BE2C (cell line): ENCODE measurements around the gene EHD1.

Experiments used
- DNase-seq: peaks from one replicate; pipeline ENCODE4 v3.0.0-alpha.2; 2020
- H3K27me3 ChIP-seq: fragments of 250-450 bp; sonication (Bioruptor Pico); 2 replicates; pipeline ENCODE4 v1.5.1; 2020; ENCODE audit warnings: mild to moderate bottlenecking
- H3K36me3 ChIP-seq: fragments of 250-450 bp; sonication (Bioruptor Pico); 2 replicates; pipeline ENCODE4 v1.5.1; 2020; ENCODE audit warnings: mild to moderate bottlenecking
- H3K4me1 ChIP-seq: fragments of 250-450 bp; sonication (Bioruptor Pico); 2 replicates; pipeline ENCODE4 v1.5.1; 2020
- H3K4me3 ChIP-seq: 2 replicates; pipeline ENCODE4 v1.5.1; 2011; ENCODE audit warnings: low read depth, low read length
- H3K9me3 ChIP-seq: fragments of 250-450 bp; sonication (Bioruptor Pico); 2 replicates; pipeline ENCODE4 v1.5.1; 2020
- CTCF ChIP-seq: IDR thresholded peaks from 2 replicates; pipeline ENCODE4 v1.5.1; 2012; ENCODE audit warnings: mild to moderate bottlenecking, low read depth, low read length

Gene EHD1

GRCh38 chr11:64923151-64923661 is 44.8 kb upstream of the EHD1 start:
- H3K36me3 ChIP-seq = no peaks in the 10 kb centered on the region
- H3K9me3 ChIP-seq = no peaks in the 10 kb centered on the region
- DNase-seq = no peak
- no peaks in the 10 kb centered on the region for H3K4me1 ChIP-seq
- no peak overlapping the region for H3K4me3 ChIP-seq
- no peak for TF ChIP-seq CTCF
- no peaks in the 10 kb centered on the region for H3K27me3 ChIP-seq

DNA sequence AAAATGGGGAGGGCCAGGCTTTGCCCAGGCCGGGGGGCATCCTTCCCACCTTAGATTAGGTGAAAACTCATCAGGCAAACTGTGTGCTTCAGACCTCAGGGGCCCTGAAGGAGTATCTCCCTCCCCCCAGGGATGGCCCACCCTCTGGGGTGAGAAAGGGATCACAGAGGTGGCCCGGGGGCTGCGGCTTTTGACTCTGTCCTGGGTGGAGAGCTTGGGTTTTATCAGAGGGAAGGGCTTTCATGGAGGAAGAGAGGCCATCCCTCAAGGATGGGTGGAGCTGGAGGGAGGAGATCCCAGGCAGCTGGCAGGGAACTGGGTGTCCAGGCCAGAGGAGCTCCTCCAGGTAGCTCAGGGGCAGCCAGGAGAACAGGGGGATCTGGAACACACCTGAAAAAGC is 43.0 kb upstream of the EHD1 start:
- Histone ChIP-seq H3K36me3 (no peaks in the 10 kb centered on the region), H3K4me3 (no peak overlapping the region), H3K9me3 (no peaks in the 10 kb centered on the region), H3K4me1 (no peaks in the 10 kb centered on the region), H3K27me3 (no peaks in the 10 kb centered on the region)
- no peak for DNase-seq
- TF ChIP-seq CTCF = no peak

DNA sequence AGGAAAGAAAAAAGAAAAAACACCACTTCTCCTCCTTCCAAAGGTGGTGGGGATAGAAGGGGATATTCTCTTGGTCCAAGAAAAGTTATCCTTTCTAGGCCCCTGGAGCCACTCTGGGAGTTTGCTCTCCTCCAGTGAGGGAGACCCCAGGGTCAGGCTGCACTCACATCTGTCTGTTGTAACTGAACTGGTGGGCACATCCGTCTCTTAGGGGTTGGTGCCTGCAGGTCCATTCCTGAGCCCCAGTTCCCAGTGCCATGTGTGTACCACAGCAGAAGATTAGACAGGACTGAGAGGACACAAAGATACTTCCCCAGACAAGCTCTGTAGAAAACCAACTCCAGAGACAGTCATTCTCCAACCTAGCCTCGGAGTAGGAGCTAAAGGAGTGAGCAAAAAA is 41.7 kb upstream of the EHD1 start:
- H3K36me3 ChIP-seq = no peaks in the 10 kb centered on the region
- H3K9me3 ChIP-seq = no peaks in the 10 kb centered on the region
- no peak for TF ChIP-seq CTCF
- H3K4me1 ChIP-seq = no peaks in the 10 kb centered on the region
- no peaks in the 10 kb centered on the region for H3K27me3 ChIP-seq
- no peak for DNase-seq
- H3K4me3 ChIP-seq = no peak overlapping the region

GRCh38 chr11:64919627-64920026 is 41.2 kb upstream of the EHD1 start:
- Histone ChIP-seq H3K4me3 (no peak overlapping the region), H3K9me3 (no peaks in the 10 kb centered on the region), H3K36me3 (no peaks in the 10 kb centered on the region), H3K4me1 (no peaks in the 10 kb centered on the region), H3K27me3 (no peaks in the 10 kb centered on the region)
- TF ChIP-seq CTCF = no peak
- no peak for DNase-seq

DNA sequence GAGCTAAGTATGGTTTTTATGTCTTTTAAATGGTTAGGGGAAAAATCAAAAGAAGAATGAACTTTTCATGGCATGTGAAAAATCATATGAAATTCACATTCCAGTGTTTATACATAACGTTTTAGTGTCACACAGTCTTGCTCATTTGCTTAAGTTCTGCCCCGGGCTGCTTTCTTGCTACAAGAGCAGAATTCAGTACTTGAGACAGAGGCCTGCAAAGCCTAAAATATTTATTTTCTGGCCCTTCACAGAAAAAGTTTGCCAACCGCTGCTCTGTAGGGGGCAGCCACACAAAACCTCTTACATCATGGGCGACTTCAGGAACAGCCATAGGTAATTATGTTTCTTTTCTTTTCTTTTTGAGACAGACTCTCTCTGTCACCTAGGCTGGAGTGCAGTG is 39.6 kb upstream of the EHD1 start:
- TF ChIP-seq CTCF = peak; percentile 20; the same call in 1 of the 2 replicates
- H3K4me1 ChIP-seq = no peaks in the 10 kb centered on the region
- H3K27me3 ChIP-seq = no peaks in the 10 kb centered on the region
- no peaks in the 10 kb centered on the region for H3K36me3 ChIP-seq
- H3K9me3 ChIP-seq = no peaks in the 10 kb centered on the region
- H3K4me3 ChIP-seq = peak overlapping the region; percentile 66
- no peak for DNase-seq

- DNase-seq = no peak
- no peaks in the 10 kb centered on the region for H3K9me3 ChIP-seq
- no peaks in the 10 kb centered on the region for H3K27me3 ChIP-seq
- no peak for TF ChIP-seq CTCF
- H3K4me3 ChIP-seq = peak overlapping the region; percentile 66
- H3K36me3 ChIP-seq = no peaks in the 10 kb centered on the region
- no peaks in the 10 kb centered on the region for H3K4me1 ChIP-seq
These were observed 39.2 kb upstream of the EHD1 start for GRCh38 chr11:64917663-64917995.
